ENCODE results near the gene JARID2.
"Not testable (repeated sequence)": the region's sequence is repeated elsewhere in the genome, so short reads cannot be mapped to it uniquely, and the experiment has no call there.

The JARID2 gene

GRCh38 chr6:15539722-15540270, 293.9 kb downstream of the JARID2 start:
- Histone ChIP-seq H3K36me3 (ENCODE audit: insufficient read depth, low read length) (0 out of 2 replicates have a peak, but pooled peaks cover 3% of the 10 kb centered on the region), H3K9ac (ENCODE audit: insufficient read length) (no peak overlapping the region), H3K27ac (peak overlapping the region; percentile 25; the same call in 1 of the 2 replicates), H3K9me3 (ENCODE audit: low read depth, low read length) (no peaks in the 10 kb centered on the region), H3K4me3 (no peak overlapping the region)
- DNase-seq (ENCODE audit: low read depth, low spot score): no peak
- TF ChIP-seq EZH2 (IDR thresholded peaks at IDR 0.05) (no peak), FOXP2 (optimal IDR thresholded peaks at IDR 0.05; ENCODE audit: control extremely low read depth, extremely low read length, insufficient read depth) (no peak), POLR2AphosphoS5 (IDR thresholded peaks at IDR 0.05; ENCODE audit: borderline replicate concordance, low read depth, low read length) (no peak)

GRCh38 chr6:15543332-15543917, 297.6 kb downstream of the JARID2 start:
- not testable (repeated sequence) for H3K36me3 ChIP-seq (ENCODE audit: insufficient read depth, low read length); H3K9ac ChIP-seq (ENCODE audit: insufficient read length); H3K9me3 ChIP-seq (ENCODE audit: low read depth, low read length); DNase-seq (ENCODE audit: low read depth, low spot score); H3K4me3 ChIP-seq; H3K27ac ChIP-seq

GRCh38 chr6:15544321-15544900, 298.5 kb downstream of the JARID2 start:
- Histone ChIP-seq H3K9me3 (ENCODE audit: low read depth, low read length) (no peaks in the 10 kb centered on the region), H3K4me3 (no peak overlapping the region), H3K27ac (no peak overlapping the region), H3K36me3 (ENCODE audit: insufficient read depth, low read length) (0 out of 2 replicates have a peak, but pooled peaks cover 3% of the 10 kb centered on the region), H3K9ac (ENCODE audit: insufficient read length) (no peak overlapping the region)
- TF ChIP-seq EZH2 (IDR thresholded peaks at IDR 0.05) (no peak), FOXP2 (optimal IDR thresholded peaks at IDR 0.05; ENCODE audit: control extremely low read depth, extremely low read length, insufficient read depth) (no peak), POLR2AphosphoS5 (IDR thresholded peaks at IDR 0.05; ENCODE audit: borderline replicate concordance, low read depth, low read length) (no peak)
- no peak for DNase-seq (ENCODE audit: low read depth, low spot score)

GRCh38 chr6:15546591-15546990, 300.7 kb downstream of the JARID2 start:
- Histone ChIP-seq H3K36me3 (ENCODE audit: insufficient read depth, low read length) (0 out of 2 replicates have a peak, but pooled peaks cover 3% of the 10 kb centered on the region), H3K9me3 (ENCODE audit: low read depth, low read length) (no peaks in the 10 kb centered on the region), H3K4me3 (no peak overlapping the region), H3K9ac (ENCODE audit: insufficient read length) (no peak overlapping the region), H3K27ac (peak overlapping the region; percentile 30; the same call in 1 of the 2 replicates)
- no peak for DNase-seq (ENCODE audit: low read depth, low spot score)
- TF ChIP-seq EZH2 (IDR thresholded peaks at IDR 0.05) (no peak), POLR2AphosphoS5 (IDR thresholded peaks at IDR 0.05; ENCODE audit: borderline replicate concordance, low read depth, low read length) (no peak), FOXP2 (optimal IDR thresholded peaks at IDR 0.05; ENCODE audit: control extremely low read depth, extremely low read length, insufficient read depth) (no peak)

DNA sequence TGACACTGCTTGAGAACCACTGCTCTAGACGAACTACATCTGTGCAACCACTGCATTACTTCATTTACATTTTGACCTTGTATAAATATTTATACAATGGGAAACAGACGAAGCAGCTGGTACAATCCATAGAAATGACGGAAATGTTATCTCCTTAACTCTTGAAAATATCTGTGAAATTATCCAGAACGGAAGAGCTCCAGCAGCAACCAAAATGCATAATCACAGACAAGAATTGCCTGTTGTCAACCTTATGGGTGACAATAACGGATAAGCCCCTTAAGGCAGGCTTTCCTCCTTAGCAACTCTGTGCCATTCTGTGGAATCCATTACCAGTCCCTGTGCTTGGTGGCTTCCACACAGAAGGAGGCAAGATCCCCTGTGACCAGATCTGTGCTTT, 301.5 kb downstream of the JARID2 start:
- H3K4me3 ChIP-seq: peak overlapping the region; percentile 50
- H3K27ac ChIP-seq: peak overlapping the region; percentile 61
- TF ChIP-seq POLR2AphosphoS5 (IDR thresholded peaks at IDR 0.05; ENCODE audit: borderline replicate concordance, low read depth, low read length): 0 out of 2 replicates have a peak, but pooled peaks have one; percentile 47
- no peak for TF ChIP-seq EZH2 (IDR thresholded peaks at IDR 0.05)
- peak; percentile 92 for TF ChIP-seq FOXP2 (optimal IDR thresholded peaks at IDR 0.05; ENCODE audit: control extremely low read depth, extremely low read length, insufficient read depth)
- H3K9ac ChIP-seq (ENCODE audit: insufficient read length): no peak overlapping the region
- H3K36me3 ChIP-seq (ENCODE audit: insufficient read depth, low read length): 0 out of 2 replicates have a peak, but pooled peaks cover 3% of the 10 kb centered on the region
- peak; percentile 85 for DNase-seq (ENCODE audit: low read depth, low spot score)
- H3K9me3 ChIP-seq (ENCODE audit: low read depth, low read length): no peaks in the 10 kb centered on the region

DNA sequence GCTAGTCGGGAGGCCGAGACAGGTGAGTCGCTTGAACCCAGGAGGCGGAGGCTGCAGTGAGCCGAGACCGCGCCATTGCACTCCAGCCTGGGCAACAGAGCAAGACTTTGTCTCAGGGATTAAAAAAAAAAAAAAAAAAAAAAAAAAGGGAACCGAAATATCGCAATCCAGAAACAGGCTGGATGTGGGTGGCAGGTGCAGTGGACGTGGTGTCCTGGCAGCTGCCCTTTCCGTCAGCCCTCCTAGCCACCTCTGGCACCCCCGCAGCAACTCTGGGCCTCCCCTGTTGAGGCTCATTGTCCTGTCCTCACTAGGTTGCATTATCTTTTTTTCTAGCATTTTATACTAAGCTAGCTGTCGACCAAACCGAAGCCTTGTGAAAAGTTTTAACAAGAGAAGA, 303.5 kb downstream of the JARID2 start:
- TF ChIP-seq POLR2AphosphoS5 (IDR thresholded peaks at IDR 0.05; ENCODE audit: borderline replicate concordance, low read depth, low read length) (no peak), FOXP2 (optimal IDR thresholded peaks at IDR 0.05; ENCODE audit: control extremely low read depth, extremely low read length, insufficient read depth) (no peak), EZH2 (IDR thresholded peaks at IDR 0.05) (no peak)
- Histone ChIP-seq H3K9ac (ENCODE audit: insufficient read length) (no peak overlapping the region), H3K36me3 (ENCODE audit: insufficient read depth, low read length) (no peaks in the 10 kb centered on the region), H3K27ac (no peak overlapping the region), H3K4me3 (no peak overlapping the region), H3K9me3 (ENCODE audit: low read depth, low read length) (no peaks in the 10 kb centered on the region)
- no peak for DNase-seq (ENCODE audit: low read depth, low spot score)

DNA sequence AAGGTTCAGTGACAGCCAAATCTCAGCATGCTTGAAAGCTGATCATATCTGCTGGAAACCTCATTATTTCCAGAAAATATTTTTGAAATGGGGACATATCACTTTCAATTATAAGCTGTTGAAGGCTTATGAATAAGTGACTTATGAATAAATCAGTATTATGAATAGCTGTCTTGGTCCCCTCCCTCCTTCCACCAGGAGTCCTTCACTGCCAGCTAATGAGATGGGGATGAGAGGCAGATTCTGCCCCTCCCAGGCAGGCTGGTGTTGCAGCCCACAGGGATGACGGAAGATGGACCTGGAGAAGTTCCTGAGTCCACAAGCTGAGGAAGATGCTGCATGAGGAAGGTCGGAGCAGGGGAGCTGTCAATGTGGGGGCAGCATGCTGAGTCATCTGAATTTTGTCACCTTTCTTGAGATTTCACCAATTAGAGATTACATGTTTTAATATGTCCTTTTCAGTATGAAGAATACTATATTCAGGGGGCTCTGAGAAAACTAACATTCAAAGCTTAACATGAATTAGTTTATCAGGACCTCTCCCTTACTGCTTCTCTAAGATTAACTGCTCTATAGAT, 304.8 kb downstream of the JARID2 start:
- no peak overlapping the region for H3K9ac ChIP-seq (ENCODE audit: insufficient read length)
- no peak overlapping the region for H3K4me3 ChIP-seq
- H3K27ac ChIP-seq: no peak overlapping the region
- no peaks in the 10 kb centered on the region for H3K36me3 ChIP-seq (ENCODE audit: insufficient read depth, low read length)
- TF ChIP-seq EZH2 (IDR thresholded peaks at IDR 0.05) (no peak), POLR2AphosphoS5 (IDR thresholded peaks at IDR 0.05; ENCODE audit: borderline replicate concordance, low read depth, low read length) (no peak), FOXP2 (optimal IDR thresholded peaks at IDR 0.05; ENCODE audit: control extremely low read depth, extremely low read length, insufficient read depth) (no peak)
- H3K9me3 ChIP-seq (ENCODE audit: low read depth, low read length): no peaks in the 10 kb centered on the region
- no peak for DNase-seq (ENCODE audit: low read depth, low spot score)

DNA sequence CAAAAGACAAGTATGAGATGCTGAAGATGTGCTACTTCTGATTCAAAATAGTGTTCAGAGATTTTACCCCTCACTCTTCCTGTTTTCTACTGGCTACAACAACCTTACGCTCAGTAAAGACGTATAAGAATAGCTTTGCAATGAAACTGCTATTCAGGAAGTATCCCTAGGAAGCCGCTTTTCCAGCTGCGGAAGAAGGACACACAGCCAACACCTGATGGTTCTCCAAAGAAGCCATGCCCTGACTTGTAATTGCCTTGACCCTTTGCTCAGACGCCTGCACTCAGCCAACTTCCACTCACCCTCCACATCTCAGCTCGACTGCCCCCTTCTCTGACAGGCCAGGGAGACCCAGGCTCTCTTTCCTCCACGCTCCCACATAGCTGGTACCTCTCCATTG, 305.4 kb downstream of the JARID2 start:
- no peak overlapping the region for H3K27ac ChIP-seq
- no peak for DNase-seq (ENCODE audit: low read depth, low spot score)
- H3K4me3 ChIP-seq: no peak overlapping the region

More for the DNA sequence above, 305.4 kb downstream of the JARID2 start:
- Histone ChIP-seq H3K36me3 (ENCODE audit: insufficient read depth, low read length) (no peaks in the 10 kb centered on the region), H3K9ac (ENCODE audit: insufficient read length) (no peak overlapping the region), H3K9me3 (ENCODE audit: low read depth, low read length) (no peaks in the 10 kb centered on the region)
- TF ChIP-seq FOXP2 (optimal IDR thresholded peaks at IDR 0.05; ENCODE audit: control extremely low read depth, extremely low read length, insufficient read depth): no peak
- TF ChIP-seq EZH2 (IDR thresholded peaks at IDR 0.05): no peak
- no peak for TF ChIP-seq POLR2AphosphoS5 (IDR thresholded peaks at IDR 0.05; ENCODE audit: borderline replicate concordance, low read depth, low read length)
